Measurements from ENCODE around the gene ITGAE.
"Not testable (repeated sequence)": the region's sequence is repeated elsewhere in the genome, so short reads cannot be mapped to it uniquely, and the experiment has no call there.

Gene ITGAE

DNA sequence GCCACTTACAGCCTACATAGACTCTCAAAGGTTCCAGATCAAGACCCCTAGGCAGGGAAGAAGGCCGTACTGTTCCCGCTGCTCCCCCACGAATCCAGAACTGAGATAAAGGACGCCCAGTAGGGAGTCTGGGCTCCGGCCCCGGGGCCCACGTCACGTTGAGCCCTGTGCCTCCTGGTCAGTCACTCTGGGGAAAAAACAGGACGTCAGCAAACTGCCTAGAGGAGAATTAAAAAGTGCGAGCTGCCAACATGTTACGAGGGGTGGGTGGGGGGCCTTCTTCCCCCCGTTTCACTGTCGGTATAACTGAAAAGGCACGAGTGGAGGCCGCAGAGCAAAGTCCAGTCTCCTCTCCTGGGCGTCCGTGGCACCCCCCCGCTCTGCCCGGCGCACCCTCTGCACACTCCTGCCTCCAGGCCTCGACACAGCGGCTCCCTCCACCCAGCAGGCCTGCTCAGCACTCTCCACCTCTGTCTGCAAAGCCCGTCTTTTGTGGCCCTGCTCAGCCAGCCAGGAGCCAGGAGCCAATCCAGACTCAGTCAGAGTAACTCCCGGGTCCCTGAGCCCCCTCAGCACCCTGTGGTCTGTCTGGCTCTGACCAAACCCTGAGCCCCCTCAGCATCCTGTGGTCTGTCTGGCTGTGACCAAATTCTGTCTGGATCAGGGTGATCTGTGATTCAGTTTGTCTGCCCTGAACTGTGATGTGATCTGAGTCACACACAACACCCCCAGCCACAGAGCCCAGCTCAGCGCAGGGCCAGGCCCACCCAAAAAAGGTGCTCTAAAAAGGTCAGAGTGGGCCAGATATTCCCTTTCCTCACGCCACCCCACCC lies 6.2 kb downstream of the ITGAE start:
- Histone ChIP-seq H3K36me3 (ENCODE audit: control insufficient read depth in 1 of 2, insufficient read depth in 2 of 2, low read depth in 1 of 2, low read length in 2 of 2) (peaks cover 0 to 3% of the 10 kb centered on the region in 2 experiments), H3K27me3 (ENCODE audit: control insufficient read depth in 1 of 2, insufficient read depth in 1 of 2, low read length in 2 of 2) (no peaks in the 10 kb centered on the region)
- 73% methylated on average over 26 of the region's 26 CpGs for WGBS

DNA sequence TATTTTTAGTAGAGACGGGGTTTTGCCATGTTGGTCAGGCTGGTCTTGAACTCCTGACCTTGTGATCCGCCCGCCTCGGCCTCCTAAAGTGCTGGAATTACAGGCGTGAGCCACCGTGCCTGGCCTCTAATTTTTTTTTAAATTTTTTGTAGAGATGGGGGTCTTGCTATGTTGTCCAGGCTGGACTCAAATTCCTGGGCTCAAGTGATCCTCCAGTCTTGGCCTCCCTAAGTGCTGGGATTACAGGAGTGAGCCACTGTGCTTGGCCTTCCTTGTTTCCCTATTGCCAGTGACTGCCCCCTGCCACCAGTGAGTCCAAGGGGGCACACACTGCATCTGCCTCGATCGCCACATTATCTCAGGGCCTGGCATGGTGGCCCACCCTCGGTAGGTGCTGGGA lies 6.8 kb downstream of the ITGAE start:
- not testable (repeated sequence) for H3K36me3 ChIP-seq (ENCODE audit: control insufficient read depth in 1 of 2, insufficient read depth in 2 of 2, low read depth in 1 of 2, low read length in 2 of 2); H2BK120ac ChIP-seq (ENCODE audit: low read depth, low read length)

More for the DNA sequence above, 6.2 kb downstream of the ITGAE start:
- H3K27ac ChIP-seq (ENCODE audit: low read length, poor library complexity, severe bottlenecking) = peak overlapping the region; percentile 35
- H3K79me1 ChIP-seq (replicated peaks; ENCODE audit: low read length, poor library complexity, severe bottlenecking) = no peaks in the 10 kb centered on the region
- peak; percentile 25 for DNase-seq
- no peak overlapping the region for H2BK5ac ChIP-seq (ENCODE audit: low read depth, low read length, poor library complexity, severe bottlenecking)
- no peak overlapping the region for H3K9ac ChIP-seq (ENCODE audit: low read length)
- H2BK12ac ChIP-seq (ENCODE audit: low read length in 2 of 2) = no peak overlapping the region
- H3K9me3 ChIP-seq (ENCODE audit: control insufficient read depth, low read length) = no peaks in the 10 kb centered on the region
- no peak overlapping the region for H2AFZ ChIP-seq (ENCODE audit: low read depth, low read length)
- H2BK120ac ChIP-seq (ENCODE audit: low read depth, low read length) = no peak overlapping the region
- H3K4me2 ChIP-seq (ENCODE audit: low read length, poor library complexity, severe bottlenecking) = no peak overlapping the region
- no peak overlapping the region for H2AK5ac ChIP-seq (ENCODE audit: low read length, severe bottlenecking)
- H4K8ac ChIP-seq (ENCODE audit: low read length) = no peak overlapping the region
- no peak overlapping the region for H4K91ac ChIP-seq (ENCODE audit: low read length)
- peaks cover 29% of the 10 kb centered on the region for H3K4me1 ChIP-seq (ENCODE audit: control insufficient read depth, insufficient read depth, low read depth, low read length)
- no peak overlapping the region for H3K23ac ChIP-seq (ENCODE audit: low read length in 2 of 2)
- H3K4ac ChIP-seq (ENCODE audit: low read depth in 1 of 2, low read length in 2 of 2) = no peak overlapping the region
- H3K18ac ChIP-seq (ENCODE audit: low read depth in 1 of 2, low read length in 2 of 2) = no peak overlapping the region
- no peak overlapping the region for H3K14ac ChIP-seq (ENCODE audit: low read length in 2 of 2)
- H3K4me3 ChIP-seq (ENCODE audit: insufficient read depth in 1 of 2, low read depth in 1 of 2, low read length in 2 of 2) = no peak overlapping the region
- H2BK15ac ChIP-seq (ENCODE audit: low read depth, poor library complexity, severe bottlenecking) = no peak overlapping the region

DNA sequence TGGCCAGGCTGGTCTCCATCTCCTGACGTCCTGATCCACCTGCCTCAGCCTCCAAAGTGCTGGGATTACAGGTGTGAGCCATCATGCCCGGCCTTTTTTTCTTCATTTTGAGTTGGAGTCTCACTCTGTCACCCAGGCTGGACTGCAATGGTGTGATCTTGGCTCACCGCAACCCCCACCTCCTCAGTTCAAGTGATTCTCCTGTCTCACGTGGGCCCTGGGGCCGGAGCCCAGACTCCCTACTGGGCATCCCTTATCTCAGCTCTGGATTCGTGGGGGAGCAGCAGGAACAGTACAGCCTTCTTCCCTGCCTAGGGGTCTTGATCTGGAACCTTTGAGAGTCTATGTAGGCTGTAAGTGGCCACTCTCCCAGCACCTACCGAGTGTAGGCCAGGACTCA lies 7.7 kb downstream of the ITGAE start:
- not testable (repeated sequence) for H4K91ac ChIP-seq (ENCODE audit: low read length); H2AFZ ChIP-seq (ENCODE audit: low read depth, low read length); H3K4ac ChIP-seq (ENCODE audit: low read depth in 1 of 2, low read length in 2 of 2); H4K8ac ChIP-seq (ENCODE audit: low read length); H3K9me3 ChIP-seq (ENCODE audit: control insufficient read depth, low read length); H3K4me2 ChIP-seq (ENCODE audit: low read length, poor library complexity, severe bottlenecking); H3K4me3 ChIP-seq (ENCODE audit: insufficient read depth in 1 of 2, low read depth in 1 of 2, low read length in 2 of 2); H3K23ac ChIP-seq (ENCODE audit: low read length in 2 of 2); DNase-seq; H3K9ac ChIP-seq (ENCODE audit: low read length); H3K27ac ChIP-seq (ENCODE audit: low read length, poor library complexity, severe bottlenecking); H2BK120ac ChIP-seq (ENCODE audit: low read depth, low read length); H3K18ac ChIP-seq (ENCODE audit: low read depth in 1 of 2, low read length in 2 of 2); H2BK5ac ChIP-seq (ENCODE audit: low read depth, low read length, poor library complexity, severe bottlenecking); H3K27me3 ChIP-seq (ENCODE audit: control insufficient read depth in 1 of 2, insufficient read depth in 1 of 2, low read length in 2 of 2); H3K14ac ChIP-seq (ENCODE audit: low read length in 2 of 2); H3K79me1 ChIP-seq (replicated peaks; ENCODE audit: low read length, poor library complexity, severe bottlenecking); H2AK5ac ChIP-seq (ENCODE audit: low read length, severe bottlenecking); H2BK15ac ChIP-seq (ENCODE audit: low read depth, poor library complexity, severe bottlenecking); H3K36me3 ChIP-seq (ENCODE audit: control insufficient read depth in 1 of 2, insufficient read depth in 2 of 2, low read depth in 1 of 2, low read length in 2 of 2); H2BK12ac ChIP-seq (ENCODE audit: low read length in 2 of 2)
- peaks cover 24% of the 10 kb centered on the region for H3K4me1 ChIP-seq (ENCODE audit: control insufficient read depth, insufficient read depth, low read depth, low read length)
- 85% methylated on average over 7 of the region's 7 CpGs for WGBS

More for the DNA sequence above, 6.8 kb downstream of the ITGAE start:
- H3K23ac ChIP-seq (ENCODE audit: low read length in 2 of 2); H2BK15ac ChIP-seq (ENCODE audit: low read depth, poor library complexity, severe bottlenecking); H3K27me3 ChIP-seq (ENCODE audit: control insufficient read depth in 1 of 2, insufficient read depth in 1 of 2, low read length in 2 of 2); H3K14ac ChIP-seq (ENCODE audit: low read length in 2 of 2); DNase-seq; H2AK5ac ChIP-seq (ENCODE audit: low read length, severe bottlenecking); H3K4me2 ChIP-seq (ENCODE audit: low read length, poor library complexity, severe bottlenecking); H4K91ac ChIP-seq (ENCODE audit: low read length); H3K9ac ChIP-seq (ENCODE audit: low read length); H4K8ac ChIP-seq (ENCODE audit: low read length); H3K79me1 ChIP-seq (replicated peaks; ENCODE audit: low read length, poor library complexity, severe bottlenecking); H2BK5ac ChIP-seq (ENCODE audit: low read depth, low read length, poor library complexity, severe bottlenecking); H3K4me3 ChIP-seq (ENCODE audit: insufficient read depth in 1 of 2, low read depth in 1 of 2, low read length in 2 of 2); H3K27ac ChIP-seq (ENCODE audit: low read length, poor library complexity, severe bottlenecking); H2AFZ ChIP-seq (ENCODE audit: low read depth, low read length); H2BK12ac ChIP-seq (ENCODE audit: low read length in 2 of 2); H3K18ac ChIP-seq (ENCODE audit: low read depth in 1 of 2, low read length in 2 of 2); H3K4ac ChIP-seq (ENCODE audit: low read depth in 1 of 2, low read length in 2 of 2); H3K9me3 ChIP-seq (ENCODE audit: control insufficient read depth, low read length): not testable (repeated sequence)
- WGBS = 91% methylated on average over 9 of the region's 9 CpGs
- H3K4me1 ChIP-seq (ENCODE audit: control insufficient read depth, insufficient read depth, low read depth, low read length) = peaks cover 27% of the 10 kb centered on the region

DNA sequence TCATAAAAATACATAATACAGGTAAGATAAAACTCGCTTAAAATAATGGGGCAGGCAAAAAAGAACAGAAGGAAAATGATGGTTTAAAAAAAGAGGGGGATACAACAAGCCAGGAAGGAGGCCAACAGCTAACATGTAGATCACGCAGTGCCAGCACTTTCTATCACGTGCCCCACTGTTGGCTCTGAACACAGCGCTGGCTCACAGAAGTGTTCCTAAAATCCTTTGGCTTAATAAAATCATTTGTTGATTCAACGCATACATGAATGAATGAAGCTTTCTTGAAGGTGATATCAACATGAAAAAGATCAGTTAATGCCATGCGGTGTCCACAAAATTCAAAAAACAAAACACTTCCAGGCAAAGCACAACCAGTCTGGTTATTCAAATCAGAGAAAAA lies 8.5 kb downstream of the ITGAE start:
- DNase-seq = no peak
- peak overlapping the region; percentile 58 for H2AK5ac ChIP-seq (ENCODE audit: low read length, severe bottlenecking)
- no peak overlapping the region for H3K4me3 ChIP-seq (ENCODE audit: insufficient read depth in 1 of 2, low read depth in 1 of 2, low read length in 2 of 2)
- H3K4me1 ChIP-seq (ENCODE audit: control insufficient read depth, insufficient read depth, low read depth, low read length) = peaks cover 19% of the 10 kb centered on the region
- H3K4ac ChIP-seq (ENCODE audit: low read depth in 1 of 2, low read length in 2 of 2) = no peak overlapping the region
- 98% methylated on average over 6 of the region's 6 CpGs for WGBS
- no peak overlapping the region for H4K8ac ChIP-seq (ENCODE audit: low read length)
- H3K36me3 ChIP-seq (ENCODE audit: control insufficient read depth in 1 of 2, insufficient read depth in 2 of 2, low read depth in 1 of 2, low read length in 2 of 2) = peaks cover 0 to 3% of the 10 kb centered on the region in 2 experiments
- no peak overlapping the region for H3K23ac ChIP-seq (ENCODE audit: low read length in 2 of 2)
- H3K27ac ChIP-seq (ENCODE audit: low read length, poor library complexity, severe bottlenecking) = no peak overlapping the region
- H3K4me2 ChIP-seq (ENCODE audit: low read length, poor library complexity, severe bottlenecking) = no peak overlapping the region
- H2BK12ac ChIP-seq (ENCODE audit: low read length in 2 of 2) = no peak overlapping the region
- H3K9me3 ChIP-seq (ENCODE audit: control insufficient read depth, low read length) = no peaks in the 10 kb centered on the region
- no peak overlapping the region for H2BK15ac ChIP-seq (ENCODE audit: low read depth, poor library complexity, severe bottlenecking)
- no peaks in the 10 kb centered on the region for H3K27me3 ChIP-seq (ENCODE audit: control insufficient read depth in 1 of 2, insufficient read depth in 1 of 2, low read length in 2 of 2)
- no peaks in the 10 kb centered on the region for H3K79me1 ChIP-seq (replicated peaks; ENCODE audit: low read length, poor library complexity, severe bottlenecking)
- no peak overlapping the region for H2AFZ ChIP-seq (ENCODE audit: low read depth, low read length)
- no peak overlapping the region for H3K18ac ChIP-seq (ENCODE audit: low read depth in 1 of 2, low read length in 2 of 2)
- H3K9ac ChIP-seq (ENCODE audit: low read length) = no peak overlapping the region
- no peak overlapping the region for H2BK120ac ChIP-seq (ENCODE audit: low read depth, low read length)
- no peak overlapping the region for H4K91ac ChIP-seq (ENCODE audit: low read length)
- H2BK5ac ChIP-seq (ENCODE audit: low read depth, low read length, poor library complexity, severe bottlenecking) = no peak overlapping the region
- H3K14ac ChIP-seq (ENCODE audit: low read length in 2 of 2) = no peak overlapping the region

Measured in mesenchymal stem cell (in vitro differentiated cells and primary cell).